SW480 (cell line): ENCODE results near the gene RGS16.
A peak's percentile ranks its signal among the peaks of the same experiment; 100 is the strongest.

Source experiments
- DNase-seq: peaks from one replicate; pipeline ENCODE4 v3.0.0-alpha.2; 2016; ENCODE audit warnings: low spot score

RGS16 gene

DNA sequence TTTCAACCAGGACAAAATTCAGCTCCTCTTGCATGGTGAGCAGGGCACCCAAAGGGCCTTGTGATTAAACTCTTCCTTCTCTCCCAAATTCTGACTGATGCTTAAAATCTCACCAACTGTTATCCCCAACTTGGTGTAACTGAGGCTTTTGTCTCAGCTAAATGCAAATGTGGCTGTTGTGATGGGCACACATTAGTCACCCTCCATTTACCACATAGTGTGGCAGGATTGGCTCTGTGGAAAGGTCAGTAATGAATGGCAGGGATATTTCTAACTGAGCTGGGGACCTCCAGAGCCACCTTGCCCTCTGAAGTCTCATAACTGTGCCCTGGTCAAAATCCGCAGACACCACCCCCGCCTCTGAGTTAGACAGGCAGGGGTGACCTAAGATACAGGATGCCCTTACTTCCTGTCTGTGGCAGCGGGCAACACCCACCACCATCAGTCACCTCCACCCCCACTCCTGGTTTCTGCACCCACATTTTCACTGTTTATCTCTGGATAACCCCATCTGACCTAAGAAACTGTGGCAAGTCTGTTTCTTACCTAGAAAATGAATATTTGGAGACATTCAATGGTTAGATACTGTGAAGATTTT, 25.4 kb upstream of the RGS16 start:
- no peak for DNase-seq

DNA sequence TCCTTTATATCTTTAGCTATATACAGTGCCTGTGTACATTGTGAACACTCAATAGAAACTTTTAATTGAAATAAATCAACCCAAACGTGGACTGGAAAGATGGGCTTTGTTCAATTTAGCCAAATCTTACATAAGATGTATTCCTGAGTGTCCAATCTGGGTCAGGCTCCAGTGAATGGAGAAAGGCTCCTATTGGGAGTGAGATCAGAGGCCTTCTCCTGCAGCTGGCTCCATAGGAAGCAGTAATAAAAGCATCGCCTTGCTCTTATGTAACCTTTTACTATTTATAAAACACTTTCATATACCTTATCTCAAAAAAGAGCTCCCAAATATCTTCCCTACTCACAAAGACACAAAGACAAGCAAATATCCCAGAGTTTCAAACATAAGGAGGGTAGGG, 24.9 kb upstream of the RGS16 start:
- DNase-seq = no peak

DNA sequence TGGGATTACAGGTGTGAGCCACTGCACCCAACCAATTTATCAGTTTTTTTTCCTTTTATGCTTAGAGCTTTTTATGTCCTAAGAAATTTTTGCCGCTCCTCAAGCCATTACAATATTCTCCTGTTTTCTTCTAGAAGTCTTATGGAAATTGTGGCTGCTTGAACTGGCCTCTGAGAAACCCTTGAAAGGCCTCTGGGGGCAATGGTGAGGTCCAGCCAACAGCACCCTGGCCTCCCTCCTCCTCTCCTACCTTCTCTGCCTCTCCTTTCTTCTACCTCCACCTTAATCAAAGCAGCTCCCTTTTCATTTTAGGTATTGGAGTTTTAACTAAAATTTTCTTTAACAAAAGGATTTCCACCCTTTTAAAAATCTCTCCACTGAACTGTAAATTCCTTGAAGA, 24.5 kb upstream of the RGS16 start:
- DNase-seq = no peak

GRCh38 chr1:182627622-182628021, 23.4 kb upstream of the RGS16 start:
- DNase-seq = no peak

- no peak for DNase-seq
Observed at GRCh38 chr1:182626527-182626926, 22.3 kb upstream of the RGS16 start.

DNA sequence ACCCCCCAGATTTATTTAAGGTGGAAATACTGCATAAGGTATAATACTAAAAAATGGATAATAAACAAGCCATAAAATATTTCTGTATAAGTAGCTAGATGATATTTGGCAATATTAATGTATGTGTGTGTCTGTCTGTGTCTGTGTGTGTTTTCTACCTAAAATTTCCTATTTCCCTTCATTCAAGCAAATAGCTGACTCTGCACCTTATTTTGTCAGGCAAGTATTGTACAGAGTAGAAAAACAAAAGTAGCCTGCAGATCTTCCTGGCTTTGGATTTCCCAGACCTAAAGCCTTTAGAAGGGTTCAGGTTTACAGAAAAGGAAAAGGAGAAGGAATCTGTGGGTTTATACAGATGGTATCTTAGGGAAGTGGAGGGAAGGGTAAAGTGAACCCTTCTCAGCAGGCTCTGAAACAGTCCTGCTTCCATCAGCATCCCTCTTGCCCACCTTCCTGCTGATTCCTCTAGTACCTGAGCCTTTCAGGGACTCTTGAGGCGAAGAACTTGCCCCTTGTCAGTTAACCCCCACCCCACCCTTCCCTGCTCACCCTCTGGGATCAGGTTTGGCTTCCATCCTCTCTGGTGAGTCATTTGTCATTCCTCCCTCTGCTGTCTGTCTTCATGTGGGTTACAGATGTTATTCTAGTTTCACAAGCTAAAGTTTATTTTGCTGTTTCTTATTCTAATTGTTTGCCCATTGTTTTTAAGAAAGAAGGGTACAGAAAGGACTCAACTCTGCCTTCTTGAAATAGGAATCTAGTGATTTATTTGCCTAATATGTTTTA, 21.7 kb upstream of the RGS16 start:
- no peak for DNase-seq

- no peak for DNase-seq
Observed at GRCh38 chr1:182625024-182625423, 20.8 kb upstream of the RGS16 start.

GRCh38 chr1:182624577-182624976, 20.4 kb upstream of the RGS16 start:
- no peak for DNase-seq

- no peak for DNase-seq
Observed at GRCh38 chr1:182622901-182623528, 18.8 kb upstream of the RGS16 start.

GRCh38 chr1:182621906-182622305, 17.7 kb upstream of the RGS16 start:
- DNase-seq = no peak

DNA sequence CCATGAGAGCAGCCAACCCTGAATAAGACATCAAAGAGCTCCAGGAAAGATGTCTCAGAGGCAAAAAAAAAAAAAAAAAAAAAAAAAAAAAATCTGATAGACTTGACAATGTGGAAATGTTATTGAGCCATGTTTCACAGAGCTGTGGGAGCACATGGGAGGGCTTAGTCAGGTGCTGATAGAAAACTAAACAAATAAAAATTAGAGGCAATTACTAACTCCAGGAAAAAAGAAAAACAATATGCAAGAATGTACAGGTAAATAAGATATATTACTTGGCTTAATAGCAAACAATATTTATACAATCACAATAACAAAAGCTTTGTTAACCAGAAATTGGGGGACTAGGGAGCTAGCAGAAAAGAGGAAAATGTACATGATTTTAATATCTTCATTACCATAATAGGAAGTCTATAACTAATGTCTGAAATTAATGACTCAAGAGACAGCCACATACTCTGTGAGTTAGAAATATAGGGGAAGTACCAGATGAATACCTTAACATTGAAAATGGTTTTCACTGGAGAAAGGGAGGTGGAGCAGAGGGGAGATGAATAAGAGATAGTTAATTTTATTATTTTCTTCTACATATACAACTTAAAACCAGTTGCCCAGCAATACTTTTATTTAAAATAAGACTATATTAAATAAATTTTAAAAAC, 16.9 kb upstream of the RGS16 start:
- DNase-seq = no peak

DNA sequence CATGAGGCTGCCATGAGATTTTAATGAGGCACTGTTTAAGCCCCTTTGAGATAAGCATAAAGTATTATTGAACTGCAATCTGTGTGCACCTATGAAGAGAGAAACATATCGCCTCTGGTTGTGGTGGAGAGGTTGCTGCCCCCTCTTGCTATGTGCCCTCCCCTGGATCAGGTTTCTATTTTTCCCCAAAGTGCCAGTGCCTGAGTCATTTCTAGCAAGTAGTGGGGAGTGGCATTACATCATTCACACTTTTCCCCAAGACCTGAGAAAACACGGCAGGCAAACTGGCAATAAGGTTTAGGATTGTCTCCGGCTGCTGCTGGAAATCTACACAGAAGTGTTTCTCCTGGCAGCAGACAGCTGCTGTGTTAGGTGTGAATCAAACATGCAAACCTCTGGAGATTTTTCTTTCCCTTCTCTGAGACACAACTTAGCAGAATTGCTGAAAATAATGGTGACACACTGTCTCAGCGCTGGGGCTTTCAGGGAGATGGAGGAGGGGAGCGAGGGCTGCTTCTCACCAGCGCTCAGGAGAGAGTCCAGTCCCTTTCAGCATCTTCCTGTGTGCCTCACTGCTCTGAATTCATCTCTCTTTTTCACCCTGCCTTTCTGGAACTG, 13.7 kb upstream of the RGS16 start:
- peak; percentile 53 for DNase-seq

DNA sequence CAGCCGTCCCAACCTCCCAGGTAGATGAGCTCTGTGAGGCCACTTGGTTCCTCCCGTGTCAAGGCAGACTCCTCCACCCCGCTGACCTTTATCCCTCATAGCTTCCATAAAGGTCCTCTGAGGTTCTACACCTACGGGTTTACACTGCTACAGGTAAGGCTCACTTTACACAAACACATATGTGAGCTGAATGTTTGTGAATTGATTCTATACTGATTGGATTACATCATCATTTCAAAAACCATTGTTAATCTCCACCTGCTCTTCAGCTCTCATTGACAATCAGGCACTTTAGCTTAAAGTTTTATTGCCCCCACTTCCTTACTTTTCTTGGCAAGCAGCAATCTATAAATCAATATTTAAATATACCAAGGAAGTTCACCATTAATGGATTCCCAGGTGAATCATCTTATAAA, 12.8 kb upstream of the RGS16 start:
- peak; percentile 22 for DNase-seq

GRCh38 chr1:182616130-182617013, 12.2 kb upstream of the RGS16 start:
- DNase-seq = peak; percentile 90

DNA sequence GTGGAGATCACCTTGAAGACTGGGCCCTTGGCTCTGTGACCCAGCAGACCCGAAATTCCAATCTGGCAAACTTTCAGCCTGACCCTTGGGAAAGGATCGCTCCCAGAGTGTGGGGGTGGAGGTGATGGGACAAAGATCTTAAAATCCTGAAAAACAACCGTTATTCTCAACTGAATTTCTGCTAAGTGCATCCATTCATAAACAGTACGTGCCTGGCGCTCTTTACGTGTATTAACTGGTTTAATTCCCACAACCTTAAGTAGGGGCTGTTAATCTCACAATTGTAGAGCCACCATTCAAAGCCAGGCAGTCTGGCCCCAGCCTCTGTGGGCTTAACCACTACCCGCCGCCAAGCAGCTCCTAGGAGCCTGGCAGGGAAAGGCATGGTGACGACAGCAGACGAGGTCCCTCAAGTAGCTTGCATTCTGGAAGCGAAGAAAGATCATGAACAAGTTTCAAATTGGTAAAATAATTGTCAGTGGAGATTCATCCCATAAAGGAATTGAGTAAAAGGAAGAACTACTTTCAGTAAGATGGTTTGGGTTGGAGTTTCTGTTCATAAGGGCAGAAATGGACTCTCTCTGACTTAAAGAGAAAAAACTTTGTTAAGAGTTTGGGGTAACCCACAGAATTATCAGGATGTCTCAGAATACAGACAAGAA, 11.4 kb upstream of the RGS16 start:
- DNase-seq = peak; percentile 65

DNA sequence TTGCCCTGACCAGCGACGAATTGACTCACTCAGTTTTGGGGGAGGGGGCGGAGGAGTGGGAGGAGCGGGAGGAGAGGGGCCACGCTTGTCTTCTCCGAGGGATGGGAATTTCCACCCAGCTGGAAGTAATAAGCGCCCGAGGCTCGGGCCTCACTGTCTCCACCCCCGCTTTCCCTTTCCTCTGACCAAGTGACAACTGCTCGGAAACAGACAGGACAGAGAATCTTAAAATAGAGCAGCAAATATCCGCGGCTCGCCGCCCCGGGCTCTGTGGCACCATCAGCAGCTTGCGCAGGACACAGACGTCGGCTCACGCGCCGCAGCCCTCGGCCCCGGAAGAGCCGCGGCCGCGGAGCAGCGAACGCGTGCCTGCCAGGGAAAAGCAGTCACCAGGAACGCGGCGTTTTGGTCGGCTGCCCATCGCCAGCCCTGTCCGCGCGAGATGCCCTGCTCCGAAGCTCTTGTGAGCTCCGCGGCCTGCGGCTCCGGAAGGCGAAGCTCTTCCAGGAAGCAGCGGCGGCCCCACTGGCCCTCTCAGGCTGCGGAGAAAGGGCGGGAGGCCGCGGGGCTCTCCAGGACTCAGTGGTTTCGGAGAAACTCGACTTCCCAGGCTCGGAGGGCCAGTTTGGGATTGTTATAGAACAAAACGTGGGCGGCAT, 10.7 kb upstream of the RGS16 start:
- DNase-seq = peak; percentile 72

DNA sequence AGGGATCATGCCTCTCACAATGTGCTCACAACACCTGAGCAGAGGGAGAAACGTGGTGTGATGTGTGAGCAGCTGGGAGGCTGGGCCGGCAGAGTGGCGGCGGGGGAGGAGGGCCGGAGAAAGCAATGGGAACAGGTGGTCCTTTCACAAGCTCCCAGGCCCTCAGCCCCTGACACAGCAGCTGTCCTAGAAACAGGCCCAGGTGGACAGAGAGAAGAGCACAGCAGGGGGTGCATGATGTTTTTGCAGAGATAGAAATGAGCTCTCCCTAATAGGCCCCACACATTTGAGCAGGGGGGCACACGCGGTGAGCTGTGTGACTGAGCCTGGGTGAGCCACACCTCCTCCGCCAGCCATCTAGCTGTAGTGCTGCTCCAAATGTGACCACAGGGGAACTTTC, 7.6 kb upstream of the RGS16 start:
- DNase-seq = no peak

- DNase-seq = no peak
Observed at GRCh38 chr1:182611326-182611725, 7.1 kb upstream of the RGS16 start.

DNA sequence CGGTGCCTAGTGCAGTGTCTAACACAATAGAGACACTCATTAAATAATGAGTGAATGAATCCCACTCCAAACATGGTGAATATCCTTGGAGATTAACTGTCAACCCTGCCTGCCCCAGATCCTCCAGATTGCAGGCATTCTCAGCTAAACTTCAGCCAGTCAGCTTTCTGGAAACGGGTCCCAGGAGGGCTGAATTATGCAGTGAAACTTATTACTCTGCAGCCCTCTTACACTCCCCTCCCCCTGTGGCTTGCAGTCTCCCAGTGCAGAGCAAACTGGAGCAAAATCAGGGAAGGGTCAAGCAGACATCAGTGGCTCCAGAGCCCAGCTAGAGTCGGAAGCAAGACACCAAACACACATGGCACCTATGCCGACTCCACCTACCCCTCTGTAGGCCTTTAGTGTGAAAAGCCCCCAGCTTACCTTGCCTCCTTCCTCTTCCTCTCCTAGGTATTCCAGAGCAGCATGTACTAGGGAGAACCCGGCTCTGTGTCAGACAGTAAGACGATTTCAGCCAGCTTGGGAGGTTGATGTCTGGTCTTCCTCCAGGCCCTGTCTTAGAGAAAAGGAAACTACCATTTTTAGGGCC, 6.5 kb upstream of the RGS16 start:
- no peak for DNase-seq
